ENCODE measurements around the gene ARHGAP35. TPM values are rescaled to one million over a fixed set of nuclear protein-coding genes. Genes with fewer than 3 reads are reported as not detected.

ARHGAP35 gene
- total RNA-seq, 6 experiments from 2014 or later, result 33.5 to 54.4 (median 47.8) TPM

DNA sequence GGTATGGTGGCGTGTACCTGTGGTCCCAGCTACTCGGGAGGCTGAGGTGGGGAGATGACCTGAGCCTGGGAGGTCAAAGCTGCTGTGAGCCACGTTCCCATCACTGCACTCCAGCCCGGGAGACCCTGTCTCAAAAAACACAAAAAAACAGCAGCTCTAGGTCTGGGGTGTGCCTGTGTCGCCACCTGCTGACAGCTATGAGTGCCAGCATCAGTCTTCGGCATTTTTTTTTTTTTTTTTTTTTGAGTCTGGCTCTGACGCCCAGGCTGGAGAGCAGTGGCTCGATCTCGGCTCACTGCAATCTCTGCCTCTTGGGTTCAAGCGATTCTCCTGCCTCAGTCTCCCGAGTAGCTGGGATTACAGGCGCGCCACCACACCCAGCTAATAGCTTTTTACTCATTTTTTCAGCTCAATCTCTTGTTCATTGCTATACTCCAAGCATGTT lies 20.3 kb upstream of the ARHGAP35 start:
- H3K36me3 ChIP-seq, result peaks cover 0 to 40% (median 11%) of the 10 kb centered on the region in 4 donors
- TF ChIP-seq POLR2A (IDR thresholded peaks at IDR 0.05) (no peak), CTCF (IDR thresholded peaks at IDR 0.05) (peak; percentile 73 to 85 (median 80))
- H3K27me3 ChIP-seq, result no peaks in the 10 kb centered on the region
- H3K4me3 ChIP-seq, result no peak overlapping the region
- ATAC-seq (peak; percentile 58 to 81 (median 70)), DNase-seq (no peak)
- no peaks in the 10 kb centered on the region for H3K9me3 ChIP-seq
- no peak overlapping the region for H3K27ac ChIP-seq
- peaks cover 0 to 9% (median 2%) of the 10 kb centered on the region in 4 donors for H3K4me1 ChIP-seq
- intact Hi-C loops (cut with DNase I), result loop anchor here (5.0 kb wide), 1 partner anchor 83 kb away; no protein-coding TSS in a partner anchor
- 18% methylated on average over 12 of the region's 13 CpGs for WGBS (ENCODE audit: insufficient coverage, low coverage, low lambda C conversion rate, missing lambda C conversion rate)

- ATAC-seq (peak; percentile 35 to 53 (median 52)), DNase-seq (peak in 2 of 3 donors; percentile 69 to 74)
- no peak for TF ChIP-seq CTCF (IDR thresholded peaks at IDR 0.05)
- no peak for TF ChIP-seq POLR2A (IDR thresholded peaks at IDR 0.05)
- no peaks in the 10 kb centered on the region for H3K27me3 ChIP-seq
- H3K4me3 ChIP-seq, result no peak overlapping the region
- H3K36me3 ChIP-seq, result peaks cover 0 to 40% (median 11%) of the 10 kb centered on the region in 4 donors
- H3K9me3 ChIP-seq, result no peaks in the 10 kb centered on the region
- H3K27ac ChIP-seq, result peak overlapping the region in 1 of 3 donors; percentile 15
- H3K4me1 ChIP-seq, result peaks cover 0 to 7% (median 2%) of the 10 kb centered on the region in 4 donors
- intact Hi-C loops (cut with DNase I), result loop anchor here (5.0 kb wide), 1 partner anchor 84 kb away; no protein-coding TSS in a partner anchor
- 100% methylated on average over 1 of the region's 12 CpGs for WGBS (ENCODE audit: insufficient coverage, low coverage, low lambda C conversion rate, missing lambda C conversion rate)
These were observed 19.2 kb upstream of the ARHGAP35 start for GRCh38 chr19:46841458-46842083.

DNA sequence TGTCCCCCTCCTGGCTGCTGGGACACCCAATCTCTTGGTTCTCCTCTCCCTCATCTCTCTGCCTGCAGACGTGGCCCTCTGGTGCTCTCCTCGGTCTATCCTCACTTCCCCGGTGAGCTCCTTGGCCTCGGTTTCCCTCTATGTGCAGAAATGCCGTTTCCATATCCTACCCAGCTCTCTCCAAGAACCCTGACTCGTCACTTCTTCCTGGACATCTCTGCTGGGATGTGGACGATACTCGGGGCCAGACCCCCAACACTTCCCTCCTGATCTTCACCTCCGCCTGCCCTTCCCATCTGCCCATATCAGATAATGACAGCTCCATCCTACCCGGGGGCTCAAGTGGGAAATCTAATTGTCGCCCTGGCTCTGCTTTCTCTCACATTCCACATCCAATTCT lies 18.0 kb upstream of the ARHGAP35 start:
- H3K27me3 ChIP-seq, result no peaks in the 10 kb centered on the region
- ATAC-seq (no peak), DNase-seq (no peak)
- no peak overlapping the region for H3K27ac ChIP-seq
- intact Hi-C loops (cut with DNase I), result loop anchor here (5.0 kb wide), 1 partner anchor 85 kb away; no protein-coding TSS in a partner anchor
- H3K36me3 ChIP-seq, result peaks cover 0 to 39% (median 11%) of the 10 kb centered on the region in 4 donors
- no peaks in the 10 kb centered on the region for H3K9me3 ChIP-seq
- WGBS (ENCODE audit: insufficient coverage, low coverage, low lambda C conversion rate, missing lambda C conversion rate), result 79% methylated on average over 9 of the region's 11 CpGs
- H3K4me3 ChIP-seq, result no peak overlapping the region
- H3K4me1 ChIP-seq, result peaks cover 0 to 3% (median 2%) of the 10 kb centered on the region in 4 donors
- TF ChIP-seq CTCF (IDR thresholded peaks at IDR 0.05) (no peak), POLR2A (IDR thresholded peaks at IDR 0.05) (no peak)

GRCh38 chr19:46844067-46844489 lies 16.7 kb upstream of the ARHGAP35 start:
- DNase-seq (peak in 1 of 3 donors; percentile 16), ATAC-seq (no peak)
- no peaks in the 10 kb centered on the region for H3K9me3 ChIP-seq
- intact Hi-C loops (cut with DNase I), result loop anchor here (5.0 kb wide), 1 partner anchor 87 kb away; no protein-coding TSS in a partner anchor
- TF ChIP-seq CTCF (IDR thresholded peaks at IDR 0.05) (no peak), POLR2A (IDR thresholded peaks at IDR 0.05) (no peak)
- H3K4me3 ChIP-seq, result no peak overlapping the region
- H3K27ac ChIP-seq, result no peak overlapping the region
- peaks cover 0 to 4% (median 2%) of the 10 kb centered on the region in 4 donors for H3K4me1 ChIP-seq
- no peaks in the 10 kb centered on the region for H3K27me3 ChIP-seq
- H3K36me3 ChIP-seq, result peaks cover 0 to 28% (median 11%) of the 10 kb centered on the region in 4 donors
- WGBS (ENCODE audit: insufficient coverage, low coverage, low lambda C conversion rate, missing lambda C conversion rate), result 63% methylated on average over 9 of the region's 9 CpGs

All from right lobe of liver (tissue), 6 donors.